Adipocyte (in vitro differentiated cells): Measurements from ENCODE around the gene CDHR2.

Experiments used
- DNase-seq: peaks from one replicate; pipeline ENCODE4 v3.0.0-alpha.2; 2015; ENCODE audit warnings: low read depth
- H3K27me3 ChIP-seq: replicated peaks from 2 replicates; pipeline ENCODE4 v1.7.0; 2013; ENCODE audit warnings: mild to moderate bottlenecking, low read length, moderate library complexity; ENCODE audit not compliant: control insufficient read depth, insufficient read depth
- H3K36me3 ChIP-seq: 2 replicates; pipeline ENCODE4 v1.7.0; 2013; ENCODE audit warnings: low read length, mild to moderate bottlenecking, moderate library complexity; ENCODE audit not compliant: control insufficient read depth, insufficient read depth, severe bottlenecking
- H3K4me1 ChIP-seq: 2 replicates; pipeline ENCODE4 v1.7.0; 2013; ENCODE audit warnings: mild to moderate bottlenecking, low read length, moderate library complexity; ENCODE audit not compliant: control insufficient read depth, insufficient read depth
- H3K4me3 ChIP-seq: 2 replicates; pipeline ENCODE4 v1.7.0; 2013; ENCODE audit warnings: mild to moderate bottlenecking, low read length, moderate library complexity
- H3K9ac ChIP-seq: 2 replicates; pipeline ENCODE4 v1.7.0; 2013; ENCODE audit warnings: mild to moderate bottlenecking, low read length, moderate library complexity
- H3K9me3 ChIP-seq: 2 replicates; pipeline ENCODE4 v1.7.0; 2013; ENCODE audit warnings: mild to moderate bottlenecking, low read length, moderate library complexity; ENCODE audit not compliant: control insufficient read depth

Gene CDHR2

GRCh38 chr5:176619203-176619568 is 70.0 kb downstream of the CDHR2 start:
- no peak overlapping the region for H3K9ac ChIP-seq
- no peaks in the 10 kb centered on the region for H3K36me3 ChIP-seq
- H3K4me1 ChIP-seq, result peaks cover 11% of the 10 kb centered on the region
- DNase-seq, result peak; percentile 78
- H3K9me3 ChIP-seq, result no peaks in the 10 kb centered on the region
- peaks cover 33% of the 10 kb centered on the region for H3K27me3 ChIP-seq
- no peak overlapping the region for H3K4me3 ChIP-seq

GRCh38 chr5:176619569-176620332 is 70.6 kb downstream of the CDHR2 start:
- no peak overlapping the region for H3K4me3 ChIP-seq
- peaks cover 34% of the 10 kb centered on the region for H3K27me3 ChIP-seq
- H3K4me1 ChIP-seq, result peaks cover 7% of the 10 kb centered on the region

DNA sequence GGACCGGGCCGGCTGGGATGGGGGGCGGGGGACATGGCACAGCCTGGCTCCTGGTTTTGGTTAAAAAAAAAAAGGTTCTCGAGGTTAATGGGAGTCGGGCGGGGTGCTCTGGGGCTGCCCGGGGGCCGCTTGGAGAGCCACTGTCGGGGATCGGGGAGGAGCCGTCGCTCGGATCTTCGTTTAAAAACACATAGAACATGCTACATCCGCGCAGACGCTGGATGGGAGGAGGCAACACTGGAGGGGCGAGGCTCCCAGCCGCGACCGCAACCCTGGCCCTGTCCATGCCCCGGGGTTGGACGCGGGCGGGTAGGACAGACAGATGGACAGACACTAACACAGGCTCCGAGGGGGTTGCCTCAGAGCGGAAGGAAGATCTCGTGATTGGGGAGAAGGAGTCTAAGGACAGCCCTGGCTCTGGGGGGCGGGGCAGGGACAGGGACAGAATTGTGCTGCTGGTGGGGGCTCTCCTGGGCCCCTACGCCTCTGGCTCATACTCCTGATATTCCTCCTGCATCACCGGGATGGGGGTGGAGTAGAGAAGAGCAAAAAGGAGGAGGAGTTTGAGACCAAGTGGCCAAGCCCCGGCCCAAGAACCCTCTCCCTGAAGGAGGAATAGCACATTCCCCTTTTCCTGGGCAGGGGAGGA is 71.3 kb downstream of the CDHR2 start:
- Histone ChIP-seq H3K36me3 (no peaks in the 10 kb centered on the region), H3K27me3 (peaks cover 39% of the 10 kb centered on the region), H3K4me3 (peak overlapping the region; percentile 32), H3K4me1 (peaks cover 1% of the 10 kb centered on the region), H3K9ac (no peak overlapping the region), H3K9me3 (no peaks in the 10 kb centered on the region)
- peak; percentile 34 for DNase-seq

More at GRCh38 chr5:176619569-176620332, 70.6 kb downstream of the CDHR2 start:
- DNase-seq, result no peak
- H3K36me3 ChIP-seq, result no peaks in the 10 kb centered on the region
- no peaks in the 10 kb centered on the region for H3K9me3 ChIP-seq
- H3K9ac ChIP-seq, result no peak overlapping the region

DNA sequence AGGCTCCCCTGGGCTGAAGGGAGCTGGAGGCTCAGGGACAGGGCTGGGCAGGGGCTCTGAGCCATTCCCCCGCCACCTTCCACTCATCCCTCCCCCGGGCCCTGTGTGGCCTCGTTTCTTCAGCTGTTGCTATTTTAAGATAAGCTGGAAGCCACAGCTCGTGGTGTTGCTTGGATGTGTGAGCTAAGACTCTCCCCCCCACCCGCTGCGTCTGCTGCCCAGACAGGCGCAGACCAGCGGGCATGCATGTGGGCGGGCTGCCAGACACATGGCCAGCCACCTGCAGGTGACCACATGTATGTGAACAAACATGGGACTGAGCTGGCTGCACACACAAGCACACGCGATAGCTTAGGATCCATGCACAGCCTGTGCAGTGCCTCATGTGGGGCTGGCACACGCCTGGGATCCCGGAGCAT is 72.5 kb downstream of the CDHR2 start:
- Histone ChIP-seq H3K9ac (no peak overlapping the region), H3K9me3 (no peaks in the 10 kb centered on the region), H3K27me3 (peaks cover 39% of the 10 kb centered on the region), H3K4me1 (no peaks in the 10 kb centered on the region), H3K4me3 (no peak overlapping the region), H3K36me3 (no peaks in the 10 kb centered on the region)
- no peak for DNase-seq

GRCh38 chr5:176624142-176624541 is 75.0 kb downstream of the CDHR2 start:
- H3K27me3 ChIP-seq, result peaks cover 38% of the 10 kb centered on the region
- no peaks in the 10 kb centered on the region for H3K9me3 ChIP-seq
- H3K4me1 ChIP-seq, result no peaks in the 10 kb centered on the region
- DNase-seq, result no peak
- H3K9ac ChIP-seq, result no peak overlapping the region
- H3K36me3 ChIP-seq, result no peaks in the 10 kb centered on the region
- H3K4me3 ChIP-seq, result no peak overlapping the region

GRCh38 chr5:176624938-176625337 is 75.8 kb downstream of the CDHR2 start:
- Histone ChIP-seq H3K4me1 (peaks cover 2% of the 10 kb centered on the region), H3K27me3 (peaks cover 32% of the 10 kb centered on the region), H3K9me3 (no peaks in the 10 kb centered on the region), H3K36me3 (no peaks in the 10 kb centered on the region), H3K9ac (no peak overlapping the region), H3K4me3 (no peak overlapping the region)
- no peak for DNase-seq

DNA sequence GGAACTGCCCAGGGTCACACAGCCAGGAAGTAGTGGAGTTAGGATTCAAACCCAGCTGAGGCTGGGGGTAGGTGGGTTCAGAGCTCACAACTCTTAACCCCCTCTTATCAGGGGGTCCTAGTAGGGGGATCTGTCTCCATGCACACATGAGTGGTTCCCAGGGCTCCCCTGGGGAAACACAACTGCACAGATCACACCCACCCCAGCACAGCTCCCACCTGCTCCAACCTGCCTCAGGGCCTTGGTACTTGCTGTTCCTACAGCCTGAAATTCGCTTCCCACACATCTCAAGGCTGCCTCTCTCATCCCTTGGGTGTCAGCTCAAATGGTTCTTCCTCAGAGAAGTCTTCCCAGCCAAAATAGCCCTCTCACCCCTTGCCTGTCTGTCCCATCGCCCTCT is 76.4 kb downstream of the CDHR2 start:
- no peak for DNase-seq
- Histone ChIP-seq H3K9me3 (no peaks in the 10 kb centered on the region), H3K27me3 (peaks cover 28% of the 10 kb centered on the region), H3K36me3 (no peaks in the 10 kb centered on the region), H3K9ac (no peak overlapping the region), H3K4me1 (peaks cover 3% of the 10 kb centered on the region), H3K4me3 (no peak overlapping the region)

GRCh38 chr5:176625966-176626875 is 77.1 kb downstream of the CDHR2 start:
- H3K27me3 ChIP-seq, result peaks cover 32% of the 10 kb centered on the region
- no peak overlapping the region for H3K4me3 ChIP-seq
- H3K9me3 ChIP-seq, result no peaks in the 10 kb centered on the region
- peaks cover 6% of the 10 kb centered on the region for H3K4me1 ChIP-seq
- no peaks in the 10 kb centered on the region for H3K36me3 ChIP-seq
- no peak for DNase-seq
- no peak overlapping the region for H3K9ac ChIP-seq

- DNase-seq, result no peak
- Histone ChIP-seq H3K27me3 (peaks cover 38% of the 10 kb centered on the region), H3K4me1 (peaks cover 6% of the 10 kb centered on the region), H3K9ac (no peak overlapping the region), H3K36me3 (no peaks in the 10 kb centered on the region), H3K4me3 (no peak overlapping the region), H3K9me3 (no peaks in the 10 kb centered on the region)
Measured at GRCh38 chr5:176626876-176627236, 77.7 kb downstream of the CDHR2 start.

GRCh38 chr5:176627582-176627981 is 78.4 kb downstream of the CDHR2 start:
- H3K4me3 ChIP-seq, result no peak overlapping the region
- no peaks in the 10 kb centered on the region for H3K9me3 ChIP-seq
- no peak overlapping the region for H3K9ac ChIP-seq
- peaks cover 6% of the 10 kb centered on the region for H3K4me1 ChIP-seq
- H3K36me3 ChIP-seq, result no peaks in the 10 kb centered on the region
- H3K27me3 ChIP-seq, result peaks cover 44% of the 10 kb centered on the region
- DNase-seq, result no peak
